HT1080 (cell line): Measurements from ENCODE around the gene C18orf63. TPM values are rescaled to one million over a fixed set of nuclear protein-coding genes. Genes with fewer than 3 reads are reported as not detected.
"Not testable (repeated sequence)": the region's sequence is repeated elsewhere in the genome, so short reads cannot be mapped to it uniquely, and the experiment has no call there.

Source experiments
- DNase-seq: peaks from one replicate; pipeline ENCODE4 v3.0.0-alpha.2; 2015; ENCODE audit warnings: low read depth
- total RNA-seq: library from RNA; depleted of rRNA; stranded (reverse); fragments of >200 nt; shearing (Covaris generic); gene quantifications from 2 replicates; pipeline ENCODE4 v1.2.3, GENCODE V29; 2014

C18orf63 gene
- total RNA-seq, 1 experiment from 2014 or later = not detected

DNA sequence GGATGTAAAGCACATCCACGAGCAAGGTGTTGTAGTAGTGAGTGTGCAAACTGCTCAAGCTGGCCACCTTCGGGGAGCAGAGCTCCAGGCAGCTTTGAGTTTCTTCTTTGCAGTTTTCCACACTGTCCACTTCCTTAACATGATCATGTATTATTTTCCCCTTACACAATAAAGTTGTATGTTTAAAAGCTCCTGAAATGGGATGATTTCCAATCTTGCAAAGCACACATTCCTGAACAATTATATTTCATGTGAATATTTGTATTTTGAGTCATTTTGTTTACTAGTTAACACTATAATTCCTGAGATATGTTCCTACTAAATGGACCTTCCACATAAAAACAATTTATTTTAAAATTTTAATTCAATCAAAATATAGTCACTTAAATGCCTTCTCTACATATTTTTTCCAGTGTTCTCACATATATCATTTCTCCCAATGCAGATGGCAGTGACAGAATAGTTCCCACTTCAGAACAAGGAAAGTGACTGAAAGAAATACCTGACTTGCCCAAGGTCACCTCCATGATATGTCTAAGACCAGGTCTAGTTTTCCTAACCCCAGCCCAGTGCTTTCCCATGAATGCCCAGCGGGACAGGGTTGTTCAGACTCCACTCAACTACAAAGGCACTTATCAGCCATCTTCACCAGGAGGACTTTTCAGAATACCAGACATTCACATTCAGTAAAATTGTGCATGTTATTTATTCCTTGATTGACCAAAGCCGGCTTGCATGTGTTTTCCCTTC, 29.4 kb upstream of the C18orf63 start:
- DNase-seq = no peak

DNA sequence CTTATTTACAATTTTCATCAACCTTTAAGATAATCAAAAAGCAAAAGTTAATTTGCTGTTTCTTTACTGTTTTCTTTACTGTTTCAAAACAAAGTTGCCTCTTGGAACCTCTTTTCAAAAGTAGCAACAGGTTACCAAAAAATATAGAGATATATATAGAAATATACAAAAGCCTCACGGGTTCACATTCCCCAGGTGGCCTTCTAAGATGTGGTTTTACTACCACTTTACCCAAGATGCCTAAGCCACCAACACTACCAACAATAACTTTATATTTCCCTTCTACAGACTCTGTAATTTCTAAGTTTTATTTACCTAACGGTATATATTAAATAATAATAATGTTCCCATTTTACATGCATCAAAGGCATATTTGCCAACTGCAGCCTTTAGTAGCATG, 28.8 kb upstream of the C18orf63 start:
- DNase-seq = no peak

DNA sequence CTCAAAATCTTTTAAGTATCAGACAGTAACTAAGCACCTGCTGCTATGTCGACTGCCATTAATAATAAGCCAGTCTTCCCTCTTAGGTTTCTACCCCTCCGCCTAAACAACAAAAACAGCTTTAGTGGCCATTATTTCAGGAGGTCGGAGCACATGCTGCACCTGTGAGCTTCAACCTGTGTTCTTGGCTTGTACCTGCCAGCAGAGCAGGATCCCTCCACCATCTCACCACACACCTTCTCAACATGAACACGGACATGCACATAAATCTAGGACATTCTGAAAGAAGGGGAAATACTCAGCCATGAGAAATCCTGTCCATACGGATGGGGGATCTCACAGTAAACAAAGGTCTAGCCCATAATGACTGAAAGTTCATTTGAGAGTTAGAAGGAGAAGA, 27.6 kb upstream of the C18orf63 start:
- DNase-seq = no peak

DNA sequence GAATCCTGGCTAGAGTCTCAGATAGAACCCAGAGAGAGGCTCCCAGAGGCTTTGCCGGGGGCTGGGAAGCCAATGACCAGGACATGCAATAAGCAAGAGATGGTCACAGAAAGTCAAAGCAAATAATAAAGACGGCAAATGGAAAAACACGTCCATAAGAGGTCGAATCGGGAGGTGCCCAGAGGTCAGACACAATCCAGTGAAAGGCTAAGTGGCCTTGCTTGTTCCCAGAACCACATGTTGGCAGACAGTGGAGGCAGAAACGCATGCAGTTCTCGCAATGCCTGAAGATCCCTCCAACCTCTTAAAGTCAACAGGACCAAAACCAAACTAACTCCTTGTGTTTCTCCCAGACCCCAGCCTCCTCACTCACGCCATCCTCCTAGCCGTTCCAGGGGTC, 26.9 kb upstream of the C18orf63 start:
- no peak for DNase-seq

DNA sequence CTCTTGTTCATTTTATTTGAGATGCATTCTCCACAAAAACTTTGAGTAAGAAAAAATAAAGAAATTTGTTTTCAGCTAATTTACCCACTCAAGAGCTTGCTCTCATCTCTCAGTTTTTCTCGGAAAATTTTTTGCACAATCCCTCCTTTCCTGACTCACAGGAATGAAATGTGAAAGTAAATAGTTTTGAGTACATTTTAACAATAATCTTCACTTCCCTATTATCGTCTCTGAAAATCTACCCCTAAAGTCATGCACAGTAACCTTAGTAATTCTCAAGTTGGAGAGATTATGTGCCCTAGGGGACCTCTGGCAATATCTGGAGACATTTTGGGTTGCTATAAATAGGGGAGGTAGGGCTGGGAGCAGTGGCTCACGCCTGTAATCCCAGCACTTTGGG, 26.5 kb upstream of the C18orf63 start:
- DNase-seq = no peak

DNA sequence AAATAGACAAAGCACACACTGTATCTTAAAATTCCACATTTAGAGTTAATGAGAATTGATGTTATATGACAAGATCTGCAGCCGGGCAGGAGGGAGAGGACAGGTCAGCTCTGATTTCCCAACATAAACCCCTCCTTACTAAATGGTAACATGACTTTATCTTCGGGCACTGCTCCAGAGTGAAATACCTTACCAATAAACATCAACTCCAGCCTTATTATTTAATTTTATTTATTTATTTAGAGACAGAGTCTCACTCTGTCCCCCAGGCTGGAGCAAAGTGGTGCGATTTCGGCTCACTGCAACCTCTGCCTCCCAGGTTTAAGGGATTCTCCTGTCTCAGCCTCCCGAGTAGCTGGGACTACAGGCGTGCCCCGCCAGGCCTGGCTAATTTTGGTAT, 25.6 kb upstream of the C18orf63 start:
- DNase-seq = no peak

DNA sequence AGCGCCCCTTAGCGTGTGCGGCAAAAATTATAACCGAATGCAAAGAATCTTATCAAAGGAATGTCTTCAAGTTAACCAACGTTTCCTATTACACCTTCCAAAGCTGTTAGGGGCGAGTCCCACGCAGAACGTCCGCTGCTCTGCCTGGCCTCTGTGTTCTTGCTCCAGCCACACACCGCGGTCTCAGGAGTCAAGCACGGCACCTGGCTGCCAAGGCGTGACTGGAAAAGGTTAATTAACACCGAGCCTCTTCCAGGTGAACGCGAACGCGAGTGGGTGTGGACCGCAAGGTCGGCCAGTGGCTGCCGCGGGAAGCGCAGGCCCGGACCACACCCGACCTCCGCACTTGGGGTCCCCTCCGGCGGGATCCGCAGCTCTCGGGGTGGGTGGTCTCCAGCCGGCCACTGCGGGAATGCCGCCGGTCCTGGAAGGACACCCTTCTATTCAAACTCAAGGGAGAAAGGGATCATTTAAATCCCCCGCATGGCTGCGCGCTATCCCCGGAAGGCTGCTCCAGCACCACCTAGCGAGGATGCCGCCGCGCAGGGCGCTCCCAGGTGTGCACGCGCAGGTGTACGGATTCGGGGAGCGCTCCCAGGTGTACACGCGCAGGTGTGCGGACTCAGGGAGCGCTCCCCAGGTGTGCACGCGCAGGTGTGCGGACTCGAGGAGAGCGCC, 24.7 kb upstream of the C18orf63 start:
- no peak for DNase-seq

DNA sequence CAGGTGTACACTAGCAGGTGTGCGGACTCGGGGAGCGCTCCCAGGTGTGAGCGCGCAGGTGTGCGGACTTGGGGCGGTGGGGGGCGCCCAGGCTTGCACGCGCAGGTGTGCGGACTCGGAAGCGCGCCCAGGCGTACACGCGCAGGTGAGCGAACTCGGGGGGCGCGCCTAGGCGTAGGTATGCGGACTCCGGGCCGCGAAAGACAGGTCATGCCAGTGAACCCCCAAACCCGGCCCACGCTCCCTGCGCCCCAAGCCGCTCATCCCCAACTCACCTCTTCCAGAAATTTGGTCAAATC, 24.2 kb upstream of the C18orf63 start:
- no peak for DNase-seq

DNA sequence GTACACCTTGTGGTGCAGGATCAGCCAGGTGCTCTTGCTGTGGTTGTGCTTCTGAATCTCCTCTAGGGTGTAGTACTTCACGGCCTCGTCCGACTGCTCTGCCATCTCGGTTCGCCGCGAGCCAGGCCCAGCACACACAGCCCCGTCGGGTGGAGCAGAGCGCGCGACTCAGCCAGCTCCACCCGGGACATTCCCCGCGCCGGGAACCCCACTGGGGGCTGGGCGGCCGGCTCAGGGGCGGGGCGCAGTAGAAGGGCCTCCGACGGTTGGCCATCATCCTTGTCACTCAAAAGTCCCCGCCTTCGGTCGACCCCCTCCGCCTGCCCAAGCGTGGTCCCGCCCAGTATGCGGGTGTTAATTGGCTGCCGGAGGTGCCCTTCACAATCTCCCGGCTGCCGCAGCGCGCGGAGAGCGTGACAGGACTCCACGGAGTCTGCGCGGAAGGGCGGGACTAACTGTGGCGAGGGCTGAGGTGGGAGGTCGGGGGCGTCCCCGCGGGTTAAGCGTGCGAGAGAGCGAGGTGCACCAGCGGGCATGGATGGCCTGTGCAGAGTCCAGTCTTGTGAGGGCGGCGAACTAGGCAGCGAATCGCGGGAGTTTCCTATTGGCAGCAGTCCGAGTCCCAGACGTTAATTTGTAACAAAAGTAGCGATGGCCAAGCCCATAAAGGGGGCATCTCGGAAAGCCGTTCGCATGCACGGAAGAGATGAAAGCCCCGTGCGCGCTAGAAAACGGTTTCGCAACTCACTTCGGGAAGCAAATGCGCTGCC, 23.7 kb upstream of the C18orf63 start, which contains the start of gene CYB5A:
CYB5A (minus strand) TSS at position 193 of the 770 bp plus-strand sequence; CDS start at position 105, 88 bp downstream.
- DNase-seq = peak; percentile 81

DNA sequence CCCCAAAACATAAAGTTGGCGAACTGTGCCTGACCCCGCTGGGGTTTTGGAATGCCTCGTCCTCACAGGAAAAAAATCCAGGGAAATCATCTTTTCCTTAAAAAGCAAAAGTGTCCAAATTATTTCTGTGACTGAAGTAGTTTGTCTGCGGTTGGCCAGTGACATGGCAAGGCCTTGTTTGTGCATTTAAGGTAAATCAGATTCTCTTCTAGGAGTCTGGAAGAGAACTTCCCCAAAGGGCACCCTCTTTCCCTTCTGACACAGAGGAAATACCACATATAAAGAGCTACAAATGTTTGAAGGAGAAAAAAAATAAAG, 23.1 kb upstream of the C18orf63 start:
- DNase-seq = no peak

DNA sequence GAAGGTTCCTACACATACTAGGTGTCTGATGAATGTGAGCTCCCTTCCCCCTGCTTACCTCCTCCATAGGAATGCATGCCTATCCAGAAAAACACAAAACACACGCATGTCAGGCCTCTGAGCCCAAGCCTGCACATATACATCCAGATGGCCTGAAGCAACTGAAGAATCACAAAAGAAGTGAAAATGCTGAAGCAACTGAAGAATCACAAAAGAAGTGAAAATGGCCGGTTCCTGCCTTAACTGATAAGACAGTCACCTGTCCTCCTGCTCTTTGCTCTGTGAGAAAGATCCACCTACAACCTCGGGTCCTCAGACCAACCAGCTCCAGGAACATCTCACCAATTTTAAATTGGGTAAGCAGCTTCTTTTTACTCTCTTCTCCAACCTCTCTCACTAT, 22.7 kb upstream of the C18orf63 start:
- DNase-seq = not testable (repeated sequence)

DNA sequence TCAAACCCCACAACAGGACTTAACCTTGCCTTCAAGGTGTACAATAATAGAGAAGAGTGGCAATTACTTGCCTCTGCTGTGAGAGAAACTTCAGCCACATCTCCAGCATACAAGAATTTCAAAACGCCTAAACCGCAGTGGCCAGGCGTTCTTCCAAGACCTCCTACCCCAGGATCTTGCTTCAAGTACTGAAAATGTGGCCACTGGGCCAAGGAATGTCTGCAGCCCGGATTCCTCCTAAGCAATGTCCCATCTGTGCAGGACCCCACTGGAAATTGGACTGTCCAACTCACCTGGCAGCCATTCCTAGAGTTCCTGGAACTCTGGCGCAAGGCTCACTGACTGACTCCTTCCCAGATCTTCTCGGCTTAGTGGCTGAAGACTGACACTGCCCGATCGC, 21.1 kb upstream of the C18orf63 start:
- DNase-seq = peak; percentile 46

DNA sequence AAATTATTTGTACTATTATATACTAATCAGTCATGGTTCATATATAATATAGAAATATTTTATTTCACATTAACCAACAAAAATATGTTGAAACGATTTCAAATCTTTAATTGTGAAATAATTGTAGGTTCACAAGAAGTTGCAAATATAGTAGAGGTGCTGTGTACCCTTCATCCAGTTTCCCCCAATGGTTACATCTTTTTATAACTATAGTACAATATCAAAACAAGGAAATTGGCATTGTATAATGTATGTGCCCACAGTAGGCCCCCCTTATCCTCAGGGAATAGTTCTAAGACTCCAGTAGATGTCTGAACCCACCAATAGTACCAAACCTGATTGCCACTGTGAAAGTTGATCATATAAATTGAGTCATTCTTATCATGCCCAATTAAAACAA, 16.5 kb upstream of the C18orf63 start:
- no peak for DNase-seq

DNA sequence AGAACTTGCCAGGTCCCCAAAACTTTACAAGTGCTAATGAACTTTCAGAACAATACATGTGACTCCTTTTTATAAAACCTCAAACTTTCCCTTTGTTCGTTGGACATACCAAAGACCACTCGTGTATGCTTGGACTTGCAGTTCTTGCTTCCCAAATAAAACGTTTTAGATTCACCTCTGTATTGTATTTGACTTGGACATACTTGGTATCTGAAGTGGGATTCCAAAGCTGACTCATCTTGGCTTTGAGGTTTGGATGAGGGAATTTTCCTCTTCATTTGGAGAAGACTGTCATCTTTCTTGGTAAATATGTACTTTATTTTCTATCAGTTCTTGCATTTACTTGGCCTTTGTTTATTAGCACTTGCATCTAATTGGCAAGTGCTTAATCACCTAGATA, 15.9 kb upstream of the C18orf63 start:
- DNase-seq = peak; percentile 59

DNA sequence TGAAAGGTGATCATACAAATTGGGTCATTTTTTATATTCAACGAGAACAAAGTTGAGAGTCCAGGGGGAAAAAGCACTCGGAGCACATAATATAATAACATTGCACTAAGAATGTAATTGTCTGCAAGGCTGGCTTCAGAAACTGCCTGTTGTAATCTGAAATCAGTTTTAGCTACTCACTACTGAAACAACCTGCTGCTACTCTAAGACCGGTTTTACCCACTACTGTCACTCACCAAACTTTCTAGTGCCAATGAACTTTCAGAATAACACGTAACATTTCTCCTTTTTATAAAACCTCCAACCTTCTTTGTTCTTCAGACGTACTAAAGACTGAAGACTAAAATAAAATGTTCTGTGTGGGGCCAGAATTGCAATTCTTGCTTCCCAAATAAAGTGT, 12.3 kb upstream of the C18orf63 start:
- no peak for DNase-seq

DNA sequence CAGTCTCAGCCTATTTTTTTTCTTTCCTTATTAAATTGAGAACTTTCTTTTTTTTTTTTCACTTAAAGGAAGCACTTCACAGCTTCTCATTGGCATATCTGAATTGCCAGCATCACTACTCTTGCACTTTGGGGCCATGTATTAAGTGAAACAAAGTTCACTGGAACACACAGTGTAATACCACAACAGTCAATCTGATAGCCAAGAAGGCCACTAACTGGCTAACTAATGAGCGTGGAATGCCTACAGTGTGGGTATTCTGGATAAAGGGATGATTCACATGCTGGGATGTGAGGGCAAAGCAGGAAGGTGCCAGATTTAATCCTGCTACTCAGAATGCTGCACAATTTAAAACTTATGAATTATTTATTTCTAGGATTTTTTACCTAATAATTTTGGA, 11.7 kb upstream of the C18orf63 start:
- DNase-seq = peak; percentile 74

DNA sequence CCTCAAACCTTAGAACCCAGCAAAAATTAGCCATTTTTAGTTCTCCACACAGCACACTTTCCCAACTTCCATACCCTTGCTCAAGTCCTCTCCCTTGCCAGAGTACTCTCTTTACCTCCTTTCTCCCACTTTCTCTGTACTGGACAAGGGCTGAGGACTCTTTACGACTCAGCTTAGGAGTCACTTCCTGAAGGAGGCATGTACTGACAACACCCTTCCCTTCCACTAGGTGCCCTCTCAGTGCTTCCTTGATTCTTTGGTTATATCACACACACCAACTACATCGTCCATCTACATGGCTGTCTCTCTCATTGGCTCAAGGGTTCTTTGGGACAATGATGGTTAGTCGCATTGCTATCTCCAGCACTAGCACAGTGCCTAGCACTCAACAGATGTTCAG, 5.2 kb upstream of the C18orf63 start:
- DNase-seq = peak; percentile 75

DNA sequence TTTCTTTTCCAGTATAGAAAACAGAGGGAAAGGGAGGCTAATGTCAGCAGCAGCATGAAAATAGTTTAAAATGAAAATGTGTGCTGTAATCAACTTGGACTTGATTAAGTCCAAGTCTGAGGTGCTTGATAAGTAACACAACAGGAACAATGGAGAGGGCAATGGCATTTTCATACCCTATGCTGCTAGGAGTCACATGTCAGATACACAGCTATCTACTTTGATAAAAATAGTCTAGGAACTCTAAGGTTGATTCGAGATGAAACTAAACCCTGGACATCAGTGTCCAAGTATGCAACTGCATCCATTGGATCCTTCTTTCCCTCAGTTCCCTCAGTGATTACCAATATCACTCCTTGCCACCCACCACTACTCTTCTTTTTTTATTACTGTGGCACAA, 4.6 kb upstream of the C18orf63 start:
- no peak for DNase-seq

DNA sequence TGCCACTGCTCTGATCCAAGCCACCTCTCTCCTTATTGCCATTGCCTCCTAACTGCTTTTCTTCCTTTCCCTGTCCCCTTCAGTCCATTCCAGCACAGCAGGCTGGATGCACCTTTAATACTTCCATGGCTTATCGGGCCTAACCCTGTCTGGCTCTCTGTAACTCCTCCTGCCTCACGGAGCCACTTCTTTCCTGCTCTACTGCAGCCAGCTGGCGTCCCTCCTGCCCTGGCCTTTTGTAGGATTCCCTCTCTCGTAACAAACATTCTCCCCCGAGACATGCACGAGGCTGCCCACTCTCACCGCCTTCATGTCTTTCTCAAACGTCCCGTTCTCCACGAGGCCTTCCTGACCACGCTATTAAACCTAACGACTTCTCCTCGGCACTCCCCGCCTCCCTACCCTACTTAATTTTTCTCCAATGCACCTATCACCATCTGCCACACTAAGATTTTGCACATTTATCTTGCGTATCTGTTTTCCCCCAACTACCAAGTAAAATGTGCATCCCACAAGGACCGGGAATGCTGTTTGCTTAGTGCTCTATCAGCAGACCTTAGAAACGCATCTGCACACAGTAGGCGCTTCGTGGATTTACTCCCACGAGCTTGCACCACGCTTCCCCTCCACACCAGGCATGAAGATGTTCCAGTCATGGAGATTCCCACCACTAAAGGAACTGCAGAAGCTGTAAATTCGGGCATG, 728 bp upstream of the C18orf63 start:
- no peak for DNase-seq

DNA sequence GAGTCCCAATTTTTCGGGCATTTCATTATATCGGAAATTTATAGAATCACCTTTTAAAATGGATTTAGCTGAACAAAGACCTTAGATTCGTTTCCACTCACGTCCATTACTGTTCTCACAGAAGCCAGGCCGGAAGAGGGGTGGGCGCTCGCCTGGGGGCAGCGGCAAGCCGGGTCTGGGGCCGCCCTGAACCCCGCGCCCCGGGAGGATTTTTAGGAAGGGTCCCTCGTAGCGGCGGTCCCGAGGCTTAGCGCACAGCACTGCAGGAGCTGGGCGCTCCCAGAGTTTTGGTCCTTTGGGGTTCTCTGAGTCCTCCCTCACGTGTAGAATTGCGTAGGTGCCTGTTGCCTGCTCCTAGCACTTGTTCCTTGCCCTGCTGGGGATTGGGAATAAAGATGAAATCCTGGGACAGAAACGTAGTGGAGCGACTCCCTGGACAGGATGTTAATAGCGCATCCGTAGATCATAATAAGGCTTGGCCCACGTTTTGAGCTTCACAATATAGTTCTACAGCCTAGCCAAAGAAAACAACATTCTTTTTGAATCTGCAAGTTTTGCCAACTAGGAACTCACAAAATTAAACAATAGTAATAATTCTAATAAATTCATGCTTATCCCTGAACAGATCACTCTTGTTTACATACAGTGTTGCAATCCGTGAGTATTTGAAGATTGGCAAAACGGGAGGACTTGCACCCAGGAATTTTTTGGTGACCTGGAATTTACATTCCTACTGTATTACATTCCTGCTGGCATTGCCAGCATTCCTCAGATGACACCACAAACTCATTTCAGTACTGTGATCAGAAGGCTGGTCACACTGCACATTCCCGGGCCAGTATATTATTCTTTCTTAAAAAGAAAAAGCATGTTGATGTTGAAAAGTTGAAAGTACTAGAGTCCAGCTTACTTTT, 875 bp downstream of the C18orf63 start:
- DNase-seq = peak; percentile 69

DNA sequence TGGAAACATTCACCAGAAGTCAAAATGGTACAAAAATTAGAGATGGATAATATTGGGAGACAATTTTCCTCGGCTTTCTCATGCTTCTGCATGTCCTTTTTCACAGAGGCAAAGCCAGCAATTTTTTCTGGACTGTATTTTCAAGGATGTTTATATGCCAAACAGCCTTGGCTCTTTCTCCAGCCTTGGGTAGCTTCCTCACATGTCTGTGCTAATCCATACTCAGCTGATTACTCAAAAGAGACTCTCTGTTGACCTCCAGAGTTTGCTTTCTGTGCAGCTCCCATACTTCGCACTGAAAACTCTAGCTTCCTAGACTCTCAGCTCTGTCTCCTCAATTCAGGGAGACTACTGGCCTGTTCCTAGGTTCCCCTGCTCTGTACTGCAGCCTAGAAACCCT, 10.6 kb downstream of the C18orf63 start:
- no peak for DNase-seq
